GM10266 (cell line): ENCODE measurements around the gene MAPK8.

Experiments used
- DNase-seq: peaks from one replicate; pipeline ENCODE4 v3.0.0; 2012; ENCODE audit errors: extremely low spot score
- TF ChIP-seq, protein P1 (sequence below): IDR thresholded peaks from 2 replicates; pipeline ENCODE4 v1.5.1; 2012; ENCODE audit warnings: mild to moderate bottlenecking, low read depth; ENCODE audit not compliant: control insufficient read depth, insufficient read depth; ENCODE audit errors: missing control alignments

The MAPK8 gene

DNA sequence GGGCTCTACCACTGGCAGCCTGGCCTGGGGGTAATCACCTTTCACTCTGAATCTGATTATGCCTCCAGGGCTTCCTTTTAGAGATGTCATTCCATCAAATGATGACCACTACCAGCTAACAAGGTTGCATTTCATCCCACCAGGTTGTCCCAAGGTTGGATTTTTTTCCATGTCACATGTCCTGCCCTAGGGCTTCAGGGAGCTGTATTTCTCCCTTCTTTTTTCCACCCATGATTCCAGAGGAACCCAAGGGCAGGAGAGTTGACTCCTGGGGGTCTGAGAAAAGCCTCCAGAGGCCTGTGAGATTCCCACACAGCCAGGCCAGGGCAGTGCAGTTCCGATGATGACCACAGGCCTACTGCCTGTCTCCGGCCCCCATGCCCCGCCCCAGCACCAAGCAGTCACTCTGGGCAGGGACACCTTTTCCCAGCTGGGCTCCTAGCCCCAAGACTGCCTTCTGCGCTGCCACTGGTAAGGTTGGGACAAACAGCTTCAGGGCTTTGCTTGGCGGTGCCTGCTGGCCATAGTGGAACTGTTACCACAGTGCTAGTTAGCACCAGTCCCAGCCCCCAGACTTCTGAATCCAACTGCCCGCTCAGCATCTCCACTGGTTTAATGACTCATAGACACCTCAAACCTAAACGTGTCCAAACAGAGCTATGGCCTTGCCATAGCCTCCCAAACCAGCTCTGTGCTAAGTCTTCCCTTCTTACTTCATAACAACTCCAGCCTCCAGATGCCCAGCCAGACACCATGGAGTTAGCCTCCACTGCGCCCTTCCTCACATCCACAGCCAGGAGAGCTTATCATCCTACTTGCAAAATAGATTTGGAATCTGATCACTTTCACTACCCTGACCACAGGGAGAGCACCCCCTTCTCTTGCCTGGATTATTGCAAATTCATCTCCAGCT lies 164.7 kb downstream of the MAPK8 start:
- DNase-seq = no peak
- TF ChIP-seq, protein P1, sequence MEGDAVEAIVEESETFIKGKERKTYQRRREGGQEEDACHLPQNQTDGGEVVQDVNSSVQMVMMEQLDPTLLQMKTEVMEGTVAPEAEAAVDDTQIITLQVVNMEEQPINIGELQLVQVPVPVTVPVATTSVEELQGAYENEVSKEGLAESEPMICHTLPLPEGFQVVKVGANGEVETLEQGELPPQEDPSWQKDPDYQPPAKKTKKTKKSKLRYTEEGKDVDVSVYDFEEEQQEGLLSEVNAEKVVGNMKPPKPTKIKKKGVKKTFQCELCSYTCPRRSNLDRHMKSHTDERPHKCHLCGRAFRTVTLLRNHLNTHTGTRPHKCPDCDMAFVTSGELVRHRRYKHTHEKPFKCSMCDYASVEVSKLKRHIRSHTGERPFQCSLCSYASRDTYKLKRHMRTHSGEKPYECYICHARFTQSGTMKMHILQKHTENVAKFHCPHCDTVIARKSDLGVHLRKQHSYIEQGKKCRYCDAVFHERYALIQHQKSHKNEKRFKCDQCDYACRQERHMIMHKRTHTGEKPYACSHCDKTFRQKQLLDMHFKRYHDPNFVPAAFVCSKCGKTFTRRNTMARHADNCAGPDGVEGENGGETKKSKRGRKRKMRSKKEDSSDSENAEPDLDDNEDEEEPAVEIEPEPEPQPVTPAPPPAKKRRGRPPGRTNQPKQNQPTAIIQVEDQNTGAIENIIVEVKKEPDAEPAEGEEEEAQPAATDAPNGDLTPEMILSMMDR = no peak

DNA sequence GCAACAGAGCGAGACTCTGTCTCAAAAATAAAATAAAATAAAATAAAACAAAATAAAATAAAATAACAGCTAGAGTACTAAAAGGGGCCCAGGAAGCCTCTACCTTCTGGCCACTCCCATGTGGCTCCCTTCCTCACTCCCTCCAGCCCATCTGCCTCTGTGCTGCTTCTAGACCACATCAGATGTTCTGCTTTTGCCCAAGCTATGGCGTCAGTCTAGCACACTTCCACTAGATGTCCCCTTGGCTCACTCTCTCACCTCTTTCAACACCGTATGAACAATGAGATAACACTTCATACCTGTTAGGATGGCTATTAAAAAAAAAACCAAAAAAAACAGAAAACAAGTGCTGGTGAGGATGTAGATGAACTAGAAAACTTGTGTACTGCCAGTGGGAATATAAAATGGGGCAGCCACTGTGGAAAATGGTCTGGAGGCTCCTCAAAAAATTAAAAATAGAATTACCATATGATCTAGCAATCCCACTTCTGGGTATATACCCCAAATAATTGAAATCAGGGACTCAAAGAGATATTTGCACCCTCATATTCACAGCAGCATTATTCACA lies 166.1 kb downstream of the MAPK8 start:
- DNase-seq = no peak

GRCh38 chr10:48473704-48474103 lies 167.2 kb downstream of the MAPK8 start:
- TF ChIP-seq, protein P1 = no peak
- no peak for DNase-seq

More for the DNA sequence above, 166.1 kb downstream of the MAPK8 start:
- TF ChIP-seq, protein P1 = no peak

DNA sequence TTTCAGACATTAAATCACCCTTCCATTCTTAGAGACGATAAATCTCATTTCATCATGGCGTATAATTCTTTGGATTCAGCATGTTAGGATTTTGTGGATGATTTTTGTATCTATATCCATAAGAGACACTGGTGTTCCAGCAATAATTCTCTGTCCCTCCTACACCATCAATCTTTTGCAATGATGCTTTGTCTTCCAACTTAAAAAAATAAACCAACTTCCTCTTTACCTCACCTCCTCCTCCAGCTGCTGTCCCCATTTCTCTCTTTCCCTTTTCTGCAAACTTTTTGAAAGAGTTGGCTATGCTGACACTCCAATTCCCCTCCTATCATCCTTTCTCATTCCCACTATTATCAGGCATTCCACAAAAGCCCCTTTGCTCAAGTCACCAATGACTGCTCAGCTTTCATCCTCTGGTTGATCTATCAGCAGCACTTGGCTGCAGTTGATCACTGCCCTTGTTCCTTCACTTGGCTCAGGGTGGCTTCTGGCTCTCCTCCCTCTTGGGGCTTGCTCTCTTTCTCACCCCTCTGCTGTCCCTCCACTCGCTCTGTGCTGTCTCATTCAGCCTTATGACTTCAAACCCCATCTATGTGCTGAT lies 168.4 kb downstream of the MAPK8 start:
- no peak for DNase-seq
- TF ChIP-seq, protein P1 = no peak

DNA sequence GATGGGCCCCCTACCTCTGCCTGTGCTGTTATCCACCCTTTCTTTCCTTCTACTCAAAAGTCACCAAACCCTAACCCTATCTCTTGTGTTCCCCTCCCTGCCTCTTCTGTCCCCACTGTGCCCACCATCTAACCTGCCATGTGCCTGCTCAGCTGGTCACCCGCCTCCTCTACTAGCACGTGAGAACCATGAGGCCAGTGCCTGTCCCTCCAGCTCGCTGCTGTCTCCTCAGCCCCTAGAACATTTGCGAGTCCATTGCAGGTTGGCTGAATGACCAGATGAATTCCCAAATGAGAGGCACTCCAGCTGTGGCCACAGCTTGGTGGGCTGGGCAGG lies 169.4 kb downstream of the MAPK8 start:
- TF ChIP-seq, protein P1 = no peak
- no peak for DNase-seq

GRCh38 chr10:48476279-48476982 lies 170.0 kb downstream of the MAPK8 start:
- no peak for DNase-seq
- TF ChIP-seq, protein P1 = no peak
